Esophagus squamous epithelium (tissue), 5 donors: ENCODE results near the gene CCDC187. TPM values are rescaled to one million over a fixed set of nuclear protein-coding genes. Genes with fewer than 3 reads are reported as not detected.
A peak's percentile ranks its signal among the peaks of the same experiment; 100 is the strongest.

Experiments
- DNase-seq: peaks from one replicate; lab custom pipeline; 2025; lab: John Stamatoyannopoulos, UW
- H3K27ac ChIP-seq, 4 donors: fragments of 200-600 bp; sonication (generic); one replicate each; pipeline ENCODE4 v1.5.1; 2016 to 2019; ENCODE audit warnings: mild to moderate bottlenecking in 1 of 4
- H3K27me3 ChIP-seq, 4 donors: fragments of 200-600 bp; sonication (generic); 1 replicate in 3 of 4; 2 replicates in 1 of 4; pipeline versions ENCODE4 v1.5.1 to v1.6.0; 2017 to 2021; ENCODE audit warnings: antibody characterized with exemption in 1 of 4
- H3K36me3 ChIP-seq, 3 donors: fragments of 200-600 bp; sonication (generic); one replicate each; pipeline ENCODE4 v1.5.1; 2016 to 2019
- H3K4me1 ChIP-seq, 3 donors: fragments of 200-600 bp; sonication (generic); one replicate each; pipeline ENCODE4 v1.5.1; 2017 to 2019
- H3K4me3 ChIP-seq, 4 donors: fragments of 200-600 bp; sonication (generic); 1 replicate in 3 of 4; 2 replicates in 1 of 4; pipeline ENCODE4 v1.5.1; 2016 to 2019; ENCODE audit warnings: mild to moderate bottlenecking in 2 of 4, moderate library complexity in 1 of 4
- H3K9me3 ChIP-seq, 3 donors: fragments of 200-600 bp; sonication (generic); one replicate each; pipeline ENCODE4 v1.5.1; 2016 to 2019
- POLR2A ChIP-seq, 4 donors: fragments of 450-650 bp; IDR thresholded peaks; one replicate each; pipeline ENCODE4 v1.6.1; 2017; ENCODE audit warnings: antibody characterized with exemption in 4 of 4, mild to moderate bottlenecking in 4 of 4, moderate library complexity in 3 of 4
- WGBS, 2 donors: methylation state at CpG; one replicate each; pipeline ENCODE4 v1.1.5; 2018; 5-methylcytosine and 5-hydroxymethylcytosine counted together
- intact Hi-C: fragments of 100-400 bp; cut with DNase I; formaldehyde crosslinking; loops from one replicate; pipeline ENCODE4 v1.15.0; 2022
- total RNA-seq, 4 donors: library from RNA; depleted of rRNA; stranded (reverse); fragments of >200 nt; gene quantifications; one replicate each; pipeline ENCODE4 v1.1.0, GENCODE V29; 2016
- TF ChIP-seq, protein P1 (sequence below), 6 experiments: fragments of 450-650 bp in 4 of 6; fragments of 200-600 bp in 2 of 6; sonication (generic) in 2 of 6; IDR thresholded peaks; one replicate each; pipeline ENCODE4 v1.5.1; 2016 to 2019; ENCODE audit warnings: antibody characterized with exemption in 6 of 6, mild to moderate bottlenecking in 4 of 6, moderate library complexity in 4 of 6
- donor health status: DM: yes; HTN: yes; CAD: no.

The CCDC187 gene
- total RNA-seq, 4 donors from 2014 or later = not detected

DNA sequence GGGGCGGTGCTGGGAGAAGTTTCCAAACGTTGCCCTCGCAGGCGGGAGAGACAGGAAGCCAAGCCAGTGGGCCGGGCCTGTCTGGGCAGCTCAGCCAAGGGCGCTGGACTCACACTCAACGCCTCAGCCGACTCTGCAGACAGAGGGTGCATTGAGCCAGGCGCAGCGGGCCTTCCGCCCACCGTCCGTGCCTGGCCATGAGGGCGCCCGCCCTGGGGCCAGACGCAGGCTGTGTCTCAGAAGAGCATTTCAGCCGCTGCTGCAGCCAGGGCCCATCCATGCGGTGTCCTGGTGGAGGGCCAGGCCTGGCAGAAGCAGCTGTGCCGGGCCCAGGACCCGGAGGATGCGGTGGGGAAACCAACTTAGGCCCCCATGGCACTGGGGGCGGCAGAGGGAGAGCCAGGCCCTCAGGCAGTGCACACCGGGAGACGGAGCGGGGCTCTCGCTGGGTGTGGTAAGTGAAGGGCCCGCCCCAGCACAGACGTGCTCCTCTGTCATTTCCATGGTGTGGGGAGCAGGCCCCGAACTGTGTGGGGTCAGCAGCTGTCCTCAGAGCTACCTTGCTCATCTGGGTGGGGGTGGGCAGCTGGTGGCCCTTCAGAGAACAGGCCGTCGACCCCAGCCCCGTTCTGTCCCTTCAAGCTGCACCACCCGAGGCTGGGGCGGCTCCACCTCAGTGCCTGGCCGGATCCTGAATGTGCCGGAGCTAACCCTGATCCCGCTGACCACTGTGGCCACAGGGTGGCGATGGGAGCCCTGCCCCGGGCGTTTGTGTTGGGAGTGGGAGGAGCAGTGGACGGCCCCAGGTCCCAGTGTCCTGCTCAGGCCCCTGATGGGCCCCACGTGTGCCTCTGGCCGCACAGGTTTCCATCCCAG is 41.6 kb upstream of the CCDC187 start:
- DNase-seq = no peak
- TF ChIP-seq, protein P1, sequence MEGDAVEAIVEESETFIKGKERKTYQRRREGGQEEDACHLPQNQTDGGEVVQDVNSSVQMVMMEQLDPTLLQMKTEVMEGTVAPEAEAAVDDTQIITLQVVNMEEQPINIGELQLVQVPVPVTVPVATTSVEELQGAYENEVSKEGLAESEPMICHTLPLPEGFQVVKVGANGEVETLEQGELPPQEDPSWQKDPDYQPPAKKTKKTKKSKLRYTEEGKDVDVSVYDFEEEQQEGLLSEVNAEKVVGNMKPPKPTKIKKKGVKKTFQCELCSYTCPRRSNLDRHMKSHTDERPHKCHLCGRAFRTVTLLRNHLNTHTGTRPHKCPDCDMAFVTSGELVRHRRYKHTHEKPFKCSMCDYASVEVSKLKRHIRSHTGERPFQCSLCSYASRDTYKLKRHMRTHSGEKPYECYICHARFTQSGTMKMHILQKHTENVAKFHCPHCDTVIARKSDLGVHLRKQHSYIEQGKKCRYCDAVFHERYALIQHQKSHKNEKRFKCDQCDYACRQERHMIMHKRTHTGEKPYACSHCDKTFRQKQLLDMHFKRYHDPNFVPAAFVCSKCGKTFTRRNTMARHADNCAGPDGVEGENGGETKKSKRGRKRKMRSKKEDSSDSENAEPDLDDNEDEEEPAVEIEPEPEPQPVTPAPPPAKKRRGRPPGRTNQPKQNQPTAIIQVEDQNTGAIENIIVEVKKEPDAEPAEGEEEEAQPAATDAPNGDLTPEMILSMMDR (IDR thresholded peaks at IDR 0.05) = peak in 2 of 6 experiments; percentile 11 to 30
- no peak for TF ChIP-seq POLR2A (IDR thresholded peaks at IDR 0.05)
- H3K4me3 ChIP-seq = peak overlapping the region in 2 of 4 donors; percentile 18 to 44
- 56% methylated on average over 5 of the region's 43 CpGs; no CpG with 5 or more reads in 1 of the 2 donors for WGBS, 2 donors
- peaks cover 25 to 46% (median 28%) of the 10 kb centered on the region in 3 donors for H3K4me1 ChIP-seq
- H3K9me3 ChIP-seq = no peaks in the 10 kb centered on the region
- H3K36me3 ChIP-seq = peaks cover 0 to 18% (median 0%) of the 10 kb centered on the region in 3 donors
- H3K27me3 ChIP-seq = peaks cover 0 to 27% (median 0%) of the 10 kb centered on the region in 4 donors
- H3K27ac ChIP-seq = peak overlapping the region in 3 of 4 donors; percentile 39 to 52 (median 47)
- intact Hi-C loops = no loop called here

DNA sequence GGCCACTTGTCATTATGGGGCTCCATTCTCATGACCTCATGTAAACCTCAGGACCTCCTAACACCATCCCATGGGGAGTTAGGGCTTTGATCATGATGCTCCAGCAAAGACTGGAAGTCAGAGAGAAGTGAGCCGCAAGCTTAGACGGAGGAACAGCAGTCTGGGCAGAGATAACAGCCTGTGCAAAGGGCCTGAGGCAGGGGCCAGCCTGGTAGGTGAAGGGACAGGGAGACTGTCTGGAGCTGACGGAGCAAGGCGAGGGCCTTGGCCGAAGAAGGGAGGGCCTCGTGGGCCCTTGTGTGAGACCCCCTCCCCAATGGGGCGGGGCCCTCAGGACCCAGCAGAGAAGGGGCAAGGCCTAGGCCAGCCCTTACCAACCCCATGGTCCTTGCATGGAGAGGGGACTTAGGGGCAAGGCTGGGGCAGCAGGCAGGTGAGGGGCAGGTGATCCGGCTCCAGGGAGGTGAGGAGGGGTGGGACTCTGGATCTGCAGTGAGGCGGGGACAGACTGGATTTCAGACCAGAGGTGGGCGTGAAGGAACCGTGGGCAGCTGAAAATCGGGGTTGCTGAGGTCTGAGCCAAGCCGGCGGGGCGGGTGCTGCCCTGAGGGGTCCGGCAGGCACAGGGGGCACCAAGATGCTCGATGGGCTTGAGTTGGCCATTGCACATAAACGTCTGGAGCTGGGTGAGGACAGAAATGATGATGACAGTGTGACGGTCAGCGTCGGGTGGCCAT is 40.8 kb upstream of the CCDC187 start:
- no peak for DNase-seq
- Histone ChIP-seq H3K27ac (peak overlapping the region in 1 of 4 donors; percentile 43), H3K27me3 (peaks cover 0 to 27% (median 0%) of the 10 kb centered on the region in 4 donors), H3K4me1 (peaks cover 25 to 46% (median 28%) of the 10 kb centered on the region in 3 donors), H3K9me3 (no peaks in the 10 kb centered on the region), H3K36me3 (peaks cover 0 to 10% (median 0%) of the 10 kb centered on the region in 3 donors), H3K4me3 (peak overlapping the region in 1 of 4 donors; percentile 44)
- intact Hi-C loops = no loop called here
- WGBS, 2 donors = 55 to 62% methylated on average over 13 to 20 of the region's 21 CpGs
- no peak for TF ChIP-seq POLR2A (IDR thresholded peaks at IDR 0.05)
- TF ChIP-seq, protein P1 (IDR thresholded peaks at IDR 0.05) = no peak

DNA sequence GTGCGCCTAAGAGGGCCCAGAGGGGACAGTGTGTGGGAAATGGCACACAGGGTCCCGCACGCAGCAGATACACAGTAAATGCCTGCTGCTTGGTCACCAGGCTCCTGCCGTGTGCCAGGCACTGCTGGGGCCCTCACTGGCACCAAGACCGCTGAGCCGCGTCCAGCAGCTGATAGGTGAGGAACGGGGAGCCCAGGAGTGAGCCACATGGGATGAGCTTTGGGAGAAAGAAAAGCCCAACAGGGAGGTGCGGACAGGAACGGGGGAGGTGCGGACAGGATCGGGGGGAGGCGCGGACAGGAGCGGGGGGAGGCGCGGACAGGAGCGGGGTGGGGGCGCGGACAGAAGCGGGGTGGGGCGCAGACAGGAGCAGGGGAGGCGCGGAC is 40.0 kb upstream of the CCDC187 start:
- H3K4me1 ChIP-seq = peaks cover 25 to 46% (median 28%) of the 10 kb centered on the region in 3 donors
- H3K27ac ChIP-seq = no peak overlapping the region
- TF ChIP-seq, protein P1 (IDR thresholded peaks at IDR 0.05) = no peak
- TF ChIP-seq POLR2A (IDR thresholded peaks at IDR 0.05) = no peak
- H3K4me3 ChIP-seq = no peak overlapping the region
- H3K27me3 ChIP-seq = peaks cover 0 to 27% (median 0%) of the 10 kb centered on the region in 4 donors
- peaks cover 0 to 6% (median 0%) of the 10 kb centered on the region in 3 donors for H3K36me3 ChIP-seq
- 91 to 100% methylated on average over 1 to 13 of the region's 24 CpGs for WGBS, 2 donors
- H3K9me3 ChIP-seq = no peaks in the 10 kb centered on the region
- intact Hi-C loops = no loop called here
- DNase-seq = no peak

DNA sequence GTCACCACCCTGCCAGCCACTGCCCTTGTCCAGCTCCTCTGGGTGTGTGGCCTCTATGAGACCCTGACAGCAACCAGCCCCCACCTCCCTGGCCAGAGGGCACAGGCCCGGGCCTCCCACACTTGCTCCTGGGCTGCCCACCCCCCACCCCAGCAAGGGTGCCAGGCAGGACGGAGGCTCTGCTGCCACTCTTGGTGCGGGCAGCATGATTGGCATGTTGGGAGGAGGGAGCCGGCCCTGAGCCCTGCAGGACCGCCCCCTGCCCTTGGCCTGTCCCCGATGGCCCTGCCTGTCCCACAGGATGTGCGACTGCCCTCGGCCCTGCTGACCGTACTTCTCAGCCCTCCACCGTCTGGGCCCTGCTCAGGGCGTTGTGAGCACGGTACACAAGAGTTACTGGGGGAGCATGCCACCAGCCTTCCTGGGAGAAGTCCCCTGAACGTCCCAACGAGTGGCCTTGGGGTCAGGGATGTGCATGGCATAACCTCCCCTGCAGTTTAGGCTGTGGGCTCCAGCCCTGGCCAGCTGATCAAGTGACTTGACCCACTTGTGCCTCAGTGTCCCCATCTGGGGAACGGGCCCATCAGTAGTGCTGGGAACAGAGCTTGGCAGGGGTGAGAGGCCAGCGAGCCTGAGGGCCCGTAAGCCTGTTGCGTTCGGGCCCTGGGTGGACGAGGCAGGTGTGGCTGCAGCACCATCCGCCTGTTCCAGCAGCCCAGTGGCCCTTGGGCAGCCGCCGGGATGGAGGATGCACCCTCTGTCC is 39.4 kb upstream of the CCDC187 start:
- Histone ChIP-seq H3K27me3 (peaks cover 0 to 27% (median 0%) of the 10 kb centered on the region in 4 donors), H3K36me3 (peaks cover 0 to 10% (median 0%) of the 10 kb centered on the region in 3 donors), H3K4me3 (peak overlapping the region in 3 of 4 donors; percentile 37 to 62 (median 51)), H3K9me3 (no peaks in the 10 kb centered on the region), H3K27ac (peak overlapping the region in 3 of 4 donors; percentile 34 to 63 (median 42)), H3K4me1 (peaks cover 25 to 46% (median 28%) of the 10 kb centered on the region in 3 donors)
- TF ChIP-seq, protein P1 (IDR thresholded peaks at IDR 0.05) = no peak
- no peak for TF ChIP-seq POLR2A (IDR thresholded peaks at IDR 0.05)
- 25 to 100% methylated on average over 2 to 3 of the region's 23 CpGs for WGBS, 2 donors
- intact Hi-C loops = no loop called here
- DNase-seq = no peak
